Measurements from ENCODE around the gene SAMD1. TPM values are rescaled to one million over a fixed set of nuclear protein-coding genes. Genes with fewer than 3 reads are reported as not detected.
A peak's percentile ranks its signal among the peaks of the same experiment; 100 is the strongest.

The SAMD1 gene
- total RNA-seq, 1 experiment from 2014 or later, result 108 TPM

DNA sequence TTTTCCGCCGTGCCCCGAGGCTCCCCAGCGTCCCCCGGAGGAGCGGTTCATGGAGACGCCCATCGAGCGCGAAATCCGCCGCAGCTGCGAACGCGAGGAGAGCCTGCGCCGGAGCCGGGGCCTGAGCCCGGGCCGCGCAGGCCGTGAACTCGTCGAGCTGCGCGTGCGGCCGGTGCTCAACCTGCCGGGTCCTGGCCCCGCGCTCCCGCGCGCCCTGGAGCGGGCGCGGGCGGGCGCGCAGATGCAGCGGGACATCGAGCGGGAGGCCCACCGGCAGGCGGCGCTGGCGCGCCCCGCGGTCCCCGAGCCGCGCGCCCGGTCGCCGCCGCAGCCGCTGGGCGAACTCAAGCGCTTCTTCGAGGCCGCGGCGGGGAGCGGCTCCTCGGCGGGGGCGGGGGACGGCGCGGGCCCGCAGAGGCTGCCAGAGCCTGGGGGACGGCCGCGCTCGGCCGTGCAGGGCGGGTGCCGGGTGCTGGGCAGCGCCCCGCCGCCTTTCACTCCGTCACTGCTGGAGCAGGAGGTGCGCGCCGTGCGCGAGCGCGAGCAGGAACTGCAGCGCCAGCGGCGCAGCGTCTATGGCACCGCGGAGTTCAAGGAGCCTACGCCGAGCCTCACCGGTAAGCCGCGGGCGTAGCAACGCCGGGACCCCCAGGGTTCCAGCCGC lies 17.2 kb downstream of the SAMD1 start:
- H3K4me1 ChIP-seq (ENCODE audit: insufficient read depth, low read length), result no peaks in the 10 kb centered on the region
- no peak overlapping the region for H2BK12ac ChIP-seq (ENCODE audit: insufficient read length, low read depth, low read length)
- no peak overlapping the region for H4K8ac ChIP-seq (replicated peaks; ENCODE audit: insufficient read length, low read depth, low read length)
- H3K14ac ChIP-seq (ENCODE audit: insufficient read depth, low read length), result no peak overlapping the region; the same call in 1 of the 2 replicates
- H3K56ac ChIP-seq (ENCODE audit: insufficient read length, low read depth, low read length), result no peak overlapping the region
- H2BK5ac ChIP-seq (ENCODE audit: insufficient read length, low read length), result no peak overlapping the region
- no peak overlapping the region for H2BK15ac ChIP-seq (ENCODE audit: low read depth, low read length)
- H3K27me3 Mint-ChIP-seq (ENCODE audit: low read depth), result peaks cover 70% of the 10 kb centered on the region
- H3K4me2 ChIP-seq (ENCODE audit: insufficient read depth, insufficient read length, low read length), result peak overlapping the region; percentile 70
- H3K4me1 Mint-ChIP-seq, result peaks cover 7 to 12% of the 10 kb centered on the region in 2 experiments; a peak in 3 of 4 replicates
- H4K20me1 ChIP-seq (ENCODE audit: control insufficient read depth, insufficient read depth, insufficient read length), result no peaks in the 10 kb centered on the region
- H2BK20ac ChIP-seq (ENCODE audit: low read depth, low read length, poor library complexity, severe bottlenecking), result no peak overlapping the region
- no peaks in the 10 kb centered on the region for H3K36me3 Mint-ChIP-seq (ENCODE audit: insufficient read depth in 1 of 3, low read depth in 3 of 3)
- no peak overlapping the region for H3K23ac ChIP-seq (ENCODE audit: insufficient read length, low read depth, low read length)
- no peaks in the 10 kb centered on the region for H3K9me3 ChIP-seq (ENCODE audit: control insufficient read depth, low read depth, low read length)
- H3K79me2 ChIP-seq (ENCODE audit: insufficient read depth, low read length), result no peaks in the 10 kb centered on the region
- H3K9me3 Mint-ChIP-seq, result no peaks in the 10 kb centered on the region; a peak in 1 of 5 replicates
- TF ChIP-seq, protein P1, sequence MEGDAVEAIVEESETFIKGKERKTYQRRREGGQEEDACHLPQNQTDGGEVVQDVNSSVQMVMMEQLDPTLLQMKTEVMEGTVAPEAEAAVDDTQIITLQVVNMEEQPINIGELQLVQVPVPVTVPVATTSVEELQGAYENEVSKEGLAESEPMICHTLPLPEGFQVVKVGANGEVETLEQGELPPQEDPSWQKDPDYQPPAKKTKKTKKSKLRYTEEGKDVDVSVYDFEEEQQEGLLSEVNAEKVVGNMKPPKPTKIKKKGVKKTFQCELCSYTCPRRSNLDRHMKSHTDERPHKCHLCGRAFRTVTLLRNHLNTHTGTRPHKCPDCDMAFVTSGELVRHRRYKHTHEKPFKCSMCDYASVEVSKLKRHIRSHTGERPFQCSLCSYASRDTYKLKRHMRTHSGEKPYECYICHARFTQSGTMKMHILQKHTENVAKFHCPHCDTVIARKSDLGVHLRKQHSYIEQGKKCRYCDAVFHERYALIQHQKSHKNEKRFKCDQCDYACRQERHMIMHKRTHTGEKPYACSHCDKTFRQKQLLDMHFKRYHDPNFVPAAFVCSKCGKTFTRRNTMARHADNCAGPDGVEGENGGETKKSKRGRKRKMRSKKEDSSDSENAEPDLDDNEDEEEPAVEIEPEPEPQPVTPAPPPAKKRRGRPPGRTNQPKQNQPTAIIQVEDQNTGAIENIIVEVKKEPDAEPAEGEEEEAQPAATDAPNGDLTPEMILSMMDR (conservative IDR thresholded peaks at IDR 0.05), result no peak; the same call in 2 of the 3 replicates
- H3K27ac ChIP-seq (ENCODE audit: insufficient read length, low read depth, low read length), result no peak overlapping the region
- no peak overlapping the region for H4K91ac ChIP-seq (ENCODE audit: insufficient read length, low read depth, low read length)
- H3K27me3 ChIP-seq (ENCODE audit: insufficient read depth, low read length), result peaks cover 14% of the 10 kb centered on the region; the same call in 1 of the 2 replicates
- H3K23me2 ChIP-seq (ENCODE audit: insufficient read length, low read depth, low read length, poor library complexity, severe bottlenecking), result peaks cover 21% of the 10 kb centered on the region
- H3T11ph ChIP-seq (ENCODE audit: low read length), result no peak overlapping the region
- no peak overlapping the region for H3K18ac ChIP-seq (ENCODE audit: insufficient read length, low read depth, low read length)
- no peak overlapping the region for H2AK5ac ChIP-seq (ENCODE audit: insufficient read length, low read length)
- no peaks in the 10 kb centered on the region for H3K79me1 ChIP-seq (ENCODE audit: insufficient read depth, low read depth, low read length, poor library complexity, severe bottlenecking)
- DNase-seq, result peak; percentile 73
- WGBS (ENCODE audit: extremely low coverage, insufficient read length, low lambda C conversion rate), result no CpG with 5 or more reads among the region's 106 CpGs
- H3K9ac ChIP-seq (ENCODE audit: extremely low read depth, insufficient read length, low read length), result no peak overlapping the region
- no peak overlapping the region for H3K27ac Mint-ChIP-seq
- peak overlapping the region; percentile 73 to 86 for H3K4me3 Mint-ChIP-seq
- no peak overlapping the region for H3K4ac ChIP-seq (ENCODE audit: low read depth, low read length)
- no peak overlapping the region for H4K5ac ChIP-seq (ENCODE audit: insufficient read length, low read depth, low read length)
- H2BK120ac ChIP-seq (ENCODE audit: low read depth, low read length, poor library complexity, severe bottlenecking), result no peak overlapping the region
- no peak overlapping the region for H2AFZ ChIP-seq (ENCODE audit: low read length)
